ENCODE measurements around the gene AGPAT4.

The AGPAT4 gene

DNA sequence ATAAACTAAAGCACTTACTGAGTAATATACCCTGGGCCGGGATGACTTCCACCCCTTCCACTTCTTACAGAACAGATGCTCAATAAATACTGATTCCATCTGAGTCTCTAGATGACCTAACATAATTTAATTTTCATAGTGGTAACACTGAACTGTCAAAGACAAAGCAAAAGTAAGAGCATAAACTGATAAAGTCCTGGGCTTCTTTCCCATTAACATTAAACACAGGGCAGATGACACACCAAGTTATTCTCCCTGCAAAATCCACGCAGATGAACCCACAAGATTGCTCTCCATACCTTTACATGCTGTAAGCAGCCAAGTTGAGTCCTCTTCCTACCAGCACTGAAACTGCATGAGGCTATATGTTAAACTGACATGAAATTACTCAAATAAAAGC is 27.1 kb downstream of the AGPAT4 start:
- no peak overlapping the region for H3K4me3 Mint-ChIP-seq
- H3K27ac Mint-ChIP-seq = peak overlapping the region; percentile 4 to 16 (median 5)
- H3K4me1 Mint-ChIP-seq = peaks cover 14% of the 10 kb centered on the region
- H3K9me3 Mint-ChIP-seq = peaks cover 12% of the 10 kb centered on the region
- TF ChIP-seq, protein P1, sequence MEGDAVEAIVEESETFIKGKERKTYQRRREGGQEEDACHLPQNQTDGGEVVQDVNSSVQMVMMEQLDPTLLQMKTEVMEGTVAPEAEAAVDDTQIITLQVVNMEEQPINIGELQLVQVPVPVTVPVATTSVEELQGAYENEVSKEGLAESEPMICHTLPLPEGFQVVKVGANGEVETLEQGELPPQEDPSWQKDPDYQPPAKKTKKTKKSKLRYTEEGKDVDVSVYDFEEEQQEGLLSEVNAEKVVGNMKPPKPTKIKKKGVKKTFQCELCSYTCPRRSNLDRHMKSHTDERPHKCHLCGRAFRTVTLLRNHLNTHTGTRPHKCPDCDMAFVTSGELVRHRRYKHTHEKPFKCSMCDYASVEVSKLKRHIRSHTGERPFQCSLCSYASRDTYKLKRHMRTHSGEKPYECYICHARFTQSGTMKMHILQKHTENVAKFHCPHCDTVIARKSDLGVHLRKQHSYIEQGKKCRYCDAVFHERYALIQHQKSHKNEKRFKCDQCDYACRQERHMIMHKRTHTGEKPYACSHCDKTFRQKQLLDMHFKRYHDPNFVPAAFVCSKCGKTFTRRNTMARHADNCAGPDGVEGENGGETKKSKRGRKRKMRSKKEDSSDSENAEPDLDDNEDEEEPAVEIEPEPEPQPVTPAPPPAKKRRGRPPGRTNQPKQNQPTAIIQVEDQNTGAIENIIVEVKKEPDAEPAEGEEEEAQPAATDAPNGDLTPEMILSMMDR (IDR thresholded peaks at IDR 0.05; ENCODE audit: unreplicated experiment in 3 of 3) = no peak
- H3K36me3 Mint-ChIP-seq (ENCODE audit: low read depth) = peaks cover 30% of the 10 kb centered on the region
- H3K27me3 Mint-ChIP-seq (ENCODE audit: low read depth) = peaks cover 4% of the 10 kb centered on the region

DNA sequence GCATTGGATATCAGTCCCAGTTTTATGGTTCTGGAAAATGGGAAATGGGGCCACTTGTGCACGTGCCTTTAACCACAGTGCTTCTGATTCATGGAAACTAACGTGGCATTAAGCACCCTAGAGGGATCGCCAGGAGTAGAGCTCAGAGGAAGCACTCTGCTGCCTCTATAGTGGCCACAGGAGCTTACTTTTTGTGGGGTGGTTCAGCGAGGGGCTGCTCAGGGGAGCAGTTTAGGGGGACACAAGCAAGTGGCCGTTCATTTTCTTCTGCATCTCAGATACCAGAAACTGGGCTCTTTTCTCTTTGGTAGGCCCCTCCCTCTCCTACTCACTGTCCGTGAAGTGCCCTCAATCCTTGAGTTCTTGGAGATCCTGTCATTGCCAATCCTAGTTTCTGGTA is 28.5 kb downstream of the AGPAT4 start:
- Mint-ChIP-seq H3K4me3 (no peak overlapping the region), H3K4me1 (peaks cover 14% of the 10 kb centered on the region), H3K27me3 (ENCODE audit: low read depth) (peaks cover 4% of the 10 kb centered on the region), H3K27ac (no peak overlapping the region), H3K9me3 (peaks cover 9% of the 10 kb centered on the region), H3K36me3 (ENCODE audit: low read depth) (peaks cover 20% of the 10 kb centered on the region)
- TF ChIP-seq, protein P1 (IDR thresholded peaks at IDR 0.05; ENCODE audit: unreplicated experiment in 3 of 3) = no peak

DNA sequence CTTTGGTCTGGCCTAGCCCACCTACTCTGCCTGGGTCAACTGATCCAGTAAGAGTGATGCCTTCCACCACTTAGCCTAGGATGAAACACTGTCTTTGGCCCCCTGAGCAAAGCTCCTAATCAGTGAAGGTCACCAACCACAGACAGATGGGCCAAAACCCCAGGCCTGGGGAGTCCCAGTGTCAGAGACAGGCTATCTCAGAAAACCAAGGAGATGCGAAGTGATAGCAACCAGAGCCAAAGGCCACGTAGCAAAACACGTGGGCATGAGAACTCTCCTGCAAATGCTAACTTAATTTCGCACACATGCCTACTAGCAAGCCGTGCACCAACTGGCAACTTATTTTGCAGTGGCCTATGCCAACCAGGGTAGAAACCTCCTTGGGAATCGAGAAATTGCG is 29.1 kb downstream of the AGPAT4 start:
- H3K4me3 Mint-ChIP-seq = no peak overlapping the region

DNA sequence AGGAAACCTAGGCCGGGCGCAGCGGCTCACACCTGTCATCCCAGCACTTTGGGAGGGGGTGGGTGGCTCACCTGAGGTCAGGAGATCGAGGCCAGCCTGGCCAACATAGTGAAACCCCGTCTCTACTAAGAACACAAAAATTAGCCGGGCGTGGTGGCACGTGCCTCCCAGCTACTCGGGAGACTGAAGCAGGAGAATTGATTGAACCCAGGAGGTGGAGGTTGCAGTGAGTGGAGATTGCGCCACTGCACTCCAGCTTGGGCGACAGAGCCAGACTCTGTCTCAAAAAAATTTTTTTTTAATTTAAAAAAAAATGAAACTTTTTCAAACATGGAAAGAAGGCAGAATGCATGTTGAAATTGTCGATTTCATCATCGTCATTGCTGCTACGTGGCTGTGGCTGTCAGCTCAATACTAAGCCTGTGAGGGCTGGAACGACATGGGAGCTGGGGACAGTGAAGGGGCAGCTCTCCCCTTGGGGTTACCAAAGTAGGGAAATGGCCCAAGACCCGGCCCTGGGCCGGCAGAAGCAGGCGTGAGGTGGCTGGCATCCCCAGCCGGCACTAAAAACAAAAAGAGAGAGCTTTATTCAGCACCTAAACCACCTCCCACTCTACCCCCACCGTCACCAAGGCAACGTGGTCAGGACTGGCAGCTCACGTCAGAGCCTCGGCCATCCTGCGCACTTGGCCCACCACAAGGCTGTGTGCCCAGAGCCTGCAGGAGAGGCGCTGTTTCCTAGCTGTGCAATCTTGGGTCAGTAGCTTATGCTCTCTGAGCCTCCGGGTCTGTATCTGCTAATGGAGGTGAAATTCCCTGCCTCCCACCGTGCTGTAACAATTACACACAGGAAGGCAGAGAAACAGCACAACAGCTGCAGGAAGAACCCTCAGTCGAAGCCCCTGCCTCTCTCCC is 30.8 kb downstream of the AGPAT4 start:
- Mint-ChIP-seq H3K27me3 (ENCODE audit: low read depth) (peaks cover 1% of the 10 kb centered on the region), H3K9me3 (peaks cover 1% of the 10 kb centered on the region), H3K27ac (no peak overlapping the region), H3K4me1 (peaks cover 30% of the 10 kb centered on the region), H3K36me3 (ENCODE audit: low read depth) (peaks cover 12% of the 10 kb centered on the region), H3K4me3 (no peak overlapping the region)
- TF ChIP-seq, protein P1 (IDR thresholded peaks at IDR 0.05; ENCODE audit: unreplicated experiment in 3 of 3) = no peak

More for the DNA sequence above, 29.1 kb downstream of the AGPAT4 start:
- H3K9me3 Mint-ChIP-seq = peaks cover 9% of the 10 kb centered on the region
- peaks cover 4% of the 10 kb centered on the region for H3K27me3 Mint-ChIP-seq (ENCODE audit: low read depth)
- no peak overlapping the region for H3K27ac Mint-ChIP-seq
- peaks cover 17% of the 10 kb centered on the region for H3K36me3 Mint-ChIP-seq (ENCODE audit: low read depth)
- TF ChIP-seq, protein P1 (IDR thresholded peaks at IDR 0.05; ENCODE audit: unreplicated experiment in 3 of 3) = no peak
- peaks cover 20% of the 10 kb centered on the region for H3K4me1 Mint-ChIP-seq

DNA sequence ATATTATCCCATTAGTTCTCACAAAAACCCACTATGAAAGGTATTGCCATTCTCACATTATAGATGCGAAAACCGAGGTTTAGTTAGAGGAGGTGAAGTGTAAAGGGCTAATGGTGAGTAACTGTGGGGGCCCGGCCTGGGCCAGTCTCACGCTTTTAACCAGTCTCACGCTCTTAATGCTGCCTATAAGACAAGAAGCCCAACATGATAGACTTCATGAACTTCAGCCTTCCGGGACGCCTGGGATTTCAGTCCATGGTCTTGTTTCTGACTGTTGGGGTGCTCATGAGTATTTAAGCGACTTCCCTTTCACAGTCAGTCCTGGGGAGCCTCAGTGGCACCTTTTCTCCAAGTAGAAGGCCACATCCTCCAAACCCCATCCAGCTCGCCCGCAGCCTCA is 31.7 kb downstream of the AGPAT4 start:
- TF ChIP-seq, protein P1 (IDR thresholded peaks at IDR 0.05; ENCODE audit: unreplicated experiment in 3 of 3) = no peak
- H3K27me3 Mint-ChIP-seq (ENCODE audit: low read depth) = no peaks in the 10 kb centered on the region
- H3K27ac Mint-ChIP-seq = no peak overlapping the region
- no peak overlapping the region for H3K4me3 Mint-ChIP-seq
- peaks cover 11% of the 10 kb centered on the region for H3K36me3 Mint-ChIP-seq (ENCODE audit: low read depth)
- H3K9me3 Mint-ChIP-seq = no peaks in the 10 kb centered on the region
- peaks cover 39% of the 10 kb centered on the region for H3K4me1 Mint-ChIP-seq

DNA sequence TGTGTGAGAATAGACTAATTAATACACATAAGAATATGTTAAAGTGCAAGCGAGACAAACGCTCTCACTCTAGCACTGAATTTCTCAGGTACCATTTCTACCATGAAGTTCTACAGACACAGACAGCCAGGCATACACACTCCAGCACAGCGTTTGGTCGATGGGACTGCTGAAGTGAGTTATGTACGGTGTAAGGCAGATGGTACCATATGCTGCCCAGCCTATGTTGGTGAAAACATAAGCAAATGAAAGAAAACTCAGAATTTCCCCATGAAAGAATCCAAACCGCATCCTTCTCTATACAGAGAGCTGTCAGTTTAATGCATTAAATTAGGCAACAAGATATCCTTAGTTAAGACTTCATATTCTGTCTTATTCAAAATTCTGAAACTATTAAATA is 34.9 kb downstream of the AGPAT4 start:
- Mint-ChIP-seq H3K9me3 (no peaks in the 10 kb centered on the region), H3K27me3 (ENCODE audit: low read depth) (no peaks in the 10 kb centered on the region), H3K36me3 (ENCODE audit: low read depth) (peaks cover 16% of the 10 kb centered on the region), H3K4me1 (peaks cover 55% of the 10 kb centered on the region), H3K27ac (no peak overlapping the region), H3K4me3 (no peak overlapping the region)
- TF ChIP-seq, protein P1 (IDR thresholded peaks at IDR 0.05; ENCODE audit: unreplicated experiment in 3 of 3) = no peak
